ENCODE measurements around the gene DGKE. TPM values are rescaled to one million over a fixed set of nuclear protein-coding genes. Genes with fewer than 3 reads are reported as not detected.

Gene DGKE
- total and polyA plus RNA-seq, 2 of the 13 experiments (the other 11 are each of a cell fraction or from before 2014, with no cell fraction given): 3.2 to 5.3 TPM

- ChIA-PET POLR2A (no interaction called here), CTCF (ENCODE audit: low intra/inter-chr PET ratio, low total read pairs) (no interaction called here)
- in situ Hi-C loops (cut with HindIII; ENCODE audit: extremely low pct_ligation_motif_present, low pct_unique_long_range_greater_than_20kb): no loop called here
- H3K9ac ChIP-seq (ENCODE audit: insufficient read depth, low read depth, low read length): no peak overlapping the region
- H3K36me3 ChIP-seq (replicated peaks in 1 of 2; ENCODE audit: control insufficient read depth in 1 of 2, insufficient read depth in 2 of 2, low read length in 2 of 2): no peaks in the 10 kb centered on the region
- FAIRE-seq (no peak), DNase-seq (ENCODE audit: low spot score) (no peak), ATAC-seq (no peak)
- H3K4me2 ChIP-seq (ENCODE audit: low read depth, low read length): no peak overlapping the region
- H3K79me2 ChIP-seq (ENCODE audit: insufficient read depth, low read length): no peaks in the 10 kb centered on the region
- peaks cover 31% of the 10 kb centered on the region for H3K4me1 ChIP-seq (ENCODE audit: insufficient read depth, low read length)
- H3K27me3 ChIP-seq (ENCODE audit: control insufficient read depth in 1 of 2, insufficient read depth in 2 of 2, low read length in 2 of 2): peaks cover 0 to 4% of the 10 kb centered on the region in 2 experiments; a peak in 2 of 5 replicates
- H3K27ac ChIP-seq (ENCODE audit: extremely low read length, insufficient read depth, low read length): no peak overlapping the region
- H2AFZ ChIP-seq (ENCODE audit: low read length): no peak overlapping the region
- H4K20me1 ChIP-seq (ENCODE audit: insufficient read depth, low read length): no peaks in the 10 kb centered on the region
- TF ChIP-seq SRF (IDR thresholded peaks at IDR 0.05; ENCODE audit: low read depth, low read length) (no peak), MEF2D (CRISPR knock-in tag; IDR thresholded peaks at IDR 0.05) (no peak), ZGPAT (CRISPR knock-in tag; IDR thresholded peaks at IDR 0.05) (no peak), ZNF33B (CRISPR knock-in tag; IDR thresholded peaks at IDR 0.05) (no peak), NPAS2 (CRISPR knock-in tag; IDR thresholded peaks at IDR 0.05; ENCODE audit: borderline replicate concordance) (no peak), PRDM4 (CRISPR knock-in tag; IDR thresholded peaks at IDR 0.05; ENCODE audit: borderline replicate concordance) (no peak), IRF1 (CRISPR knock-in tag; IDR thresholded peaks at IDR 0.05; ENCODE audit: low read depth) (no peak), ASH2L (IDR thresholded peaks at IDR 0.05; ENCODE audit: insufficient read length, low read depth, low read length) (no peak), ZNF644 (CRISPR knock-in tag; IDR thresholded peaks at IDR 0.05; ENCODE audit: low read depth) (no peak), SOX6 (IDR thresholded peaks at IDR 0.05) (no peak), SOX6 (CRISPR knock-in tag; IDR thresholded peaks at IDR 0.05) (no peak), MAZ (IDR thresholded peaks at IDR 0.05; ENCODE audit: borderline replicate concordance, low read depth, low read length) (no peak), MAZ (CRISPR knock-in tag; IDR thresholded peaks at IDR 0.05; ENCODE audit: low read depth) (no peak), ZNF180 (CRISPR knock-in tag; IDR thresholded peaks at IDR 0.05; ENCODE audit: borderline replicate concordance, low read depth) (no peak), SP2 (CRISPR knock-in tag; IDR thresholded peaks at IDR 0.05) (no peak), ZNF572 (CRISPR knock-in tag; IDR thresholded peaks at IDR 0.05) (no peak)
- intact Hi-C loops (cut with micrococcal nuclease; ENCODE audit: unreplicated experiment): no loop called here
- 46% methylated on average over 2 of the region's 2 CpGs for WGBS (ENCODE audit: low lambda C conversion rate)
- BruUV-seq (replicated peaks): no TSS peak
- H3K4me3 ChIP-seq (replicated peaks in 1 of 3; ENCODE audit: insufficient read depth in 1 of 3, low read depth in 2 of 3, low read length in 3 of 3): no peak overlapping the region
- no peaks in the 10 kb centered on the region for H3K9me3 ChIP-seq (ENCODE audit: low read length)
Observed at GRCh38 chr17:56823848-56824247, 10.1 kb upstream of the DGKE start.

All from HepG2 (cell line).